NCI-H187 (cell line): ENCODE results near the gene CDC20.
A peak's percentile ranks its signal among the peaks of the same experiment; 100 is the strongest.
"Not testable (repeated sequence)": the region's sequence is repeated elsewhere in the genome, so short reads cannot be mapped to it uniquely, and the experiment has no call there.

Experiments
- DNase-seq, 2 experiments: peaks; one replicate each; lab custom pipeline; 2025; lab: John Stamatoyannopoulos, UW

Gene CDC20

GRCh38 chr1:43383449-43383848 is 24.7 kb downstream of the CDC20 start:
- DNase-seq, result no peak

GRCh38 chr1:43386676-43387075 is 27.9 kb downstream of the CDC20 start:
- no peak for DNase-seq

DNA sequence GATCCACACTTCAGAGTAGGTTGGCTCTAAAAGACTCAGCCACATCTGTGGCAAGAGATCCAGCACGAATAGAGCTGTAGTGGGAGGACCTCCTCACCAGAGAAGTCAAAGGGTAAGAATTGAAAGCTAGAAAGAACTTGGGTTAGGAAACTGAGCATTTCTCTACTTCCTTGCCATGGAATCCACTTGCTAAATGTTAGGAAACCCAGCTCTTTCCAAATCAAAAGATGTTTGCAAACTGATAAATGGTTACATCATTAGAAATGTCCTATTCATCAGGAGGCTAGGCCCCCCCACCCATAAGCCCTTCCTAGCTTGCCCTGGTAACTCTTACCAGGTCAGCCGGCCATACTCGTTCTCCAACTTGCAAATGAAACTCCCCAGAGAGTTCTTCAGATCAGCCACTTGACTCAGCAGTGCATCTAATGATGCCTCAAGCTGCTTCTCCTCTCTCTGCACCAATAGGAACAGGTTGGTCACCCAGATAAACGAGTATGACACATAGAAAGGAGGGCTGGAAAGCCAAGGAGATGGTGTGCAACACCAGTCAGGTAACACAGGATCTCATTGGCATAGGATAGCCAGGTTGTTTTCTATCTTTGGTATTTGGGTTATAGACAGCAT is 29.3 kb downstream of the CDC20 start:
- no peak for DNase-seq

GRCh38 chr1:43388613-43389012 is 29.8 kb downstream of the CDC20 start:
- no peak for DNase-seq

GRCh38 chr1:43389326-43390313 is 30.8 kb downstream of the CDC20 start, which contains the start of the genes MED8 and SZT2:
Gene MED8 (minus strand): TSS chr1:43389800. CDS start chr1:43389764, 36 bp downstream.
Gene SZT2 (plus strand): TSS chr1:43389899. CDS start chr1:43389969, 70 bp downstream.
- peak; percentile 83 to 89 for DNase-seq

DNA sequence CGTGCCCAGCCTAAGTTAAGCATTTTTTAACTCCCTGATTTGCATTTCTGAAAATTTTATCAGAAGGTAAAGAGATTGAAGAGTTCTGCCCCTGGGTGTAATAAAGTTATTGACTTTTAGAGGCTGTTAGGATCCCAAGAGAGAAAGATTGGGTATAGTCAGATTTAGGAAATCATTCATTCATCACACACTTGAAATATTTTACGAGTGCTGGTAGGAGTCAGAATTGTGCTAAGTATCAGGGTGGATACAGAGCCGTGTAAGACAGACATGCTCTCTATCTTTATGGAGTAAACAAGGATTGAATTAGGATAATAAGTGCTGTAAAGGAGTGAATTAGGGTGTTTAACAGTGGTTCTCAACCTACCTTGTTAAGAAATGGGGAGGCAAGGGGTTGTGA is 33.9 kb downstream of the CDC20 start:
- DNase-seq, result no peak

DNA sequence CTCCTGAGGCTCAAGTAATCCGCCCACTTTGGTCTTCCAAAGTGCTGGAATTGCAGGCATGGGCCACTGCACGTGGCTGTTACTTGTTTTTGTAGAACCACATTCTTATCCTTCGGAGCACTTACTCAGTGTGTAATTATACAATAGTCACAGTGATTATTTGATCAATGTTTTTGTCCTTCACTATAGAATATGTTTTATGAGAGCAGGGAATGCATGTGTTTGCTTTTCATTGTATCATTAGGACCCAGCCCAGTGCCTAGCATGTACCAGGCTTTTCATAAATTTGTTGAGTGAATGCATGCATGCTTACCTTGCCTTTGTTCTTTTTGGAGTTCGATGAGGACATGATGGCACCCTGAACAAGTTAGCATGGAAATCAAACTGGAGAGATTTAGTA is 36.7 kb downstream of the CDC20 start:
- no peak for DNase-seq

DNA sequence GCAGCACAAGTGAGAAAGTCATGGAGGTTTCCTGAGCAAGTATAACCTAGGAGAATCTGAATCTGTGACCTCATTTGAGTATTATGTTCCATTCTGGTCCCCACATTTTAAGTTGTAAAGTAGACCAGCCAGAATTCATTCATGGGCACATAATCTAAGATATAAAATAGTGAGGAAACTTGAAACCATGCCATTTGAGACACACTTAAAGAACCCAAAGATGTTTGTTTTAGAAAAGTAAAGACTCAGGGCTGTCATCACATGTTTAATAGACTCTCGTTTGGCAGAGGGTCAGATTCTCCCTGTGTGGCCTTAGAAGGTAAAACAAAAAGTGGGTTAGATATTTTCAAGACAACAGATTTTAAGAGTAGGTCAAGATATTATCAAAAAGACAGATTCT is 37.3 kb downstream of the CDC20 start:
- no peak for DNase-seq

DNA sequence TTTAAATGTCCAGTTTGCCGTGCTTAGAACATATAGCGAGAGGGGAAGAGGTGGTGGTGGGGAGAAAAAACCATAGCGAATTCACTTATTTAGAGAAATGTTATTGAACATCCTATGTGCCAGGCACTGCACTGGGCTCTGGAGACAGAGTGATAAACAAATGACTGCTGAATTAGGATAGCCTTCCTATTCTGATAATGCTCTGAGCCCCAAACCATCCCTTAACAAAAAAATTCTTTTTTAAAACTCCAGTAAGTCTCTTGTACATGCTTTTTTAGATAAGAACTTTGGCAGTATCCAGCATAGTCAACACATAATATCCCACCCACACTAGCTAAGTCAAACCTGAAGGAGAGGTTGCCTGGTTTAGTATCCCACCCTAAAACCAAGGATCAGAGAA is 39.4 kb downstream of the CDC20 start:
- DNase-seq, result no peak

- DNase-seq, result not testable (repeated sequence)
Observed at GRCh38 chr1:43400441-43400840, 41.7 kb downstream of the CDC20 start.

DNA sequence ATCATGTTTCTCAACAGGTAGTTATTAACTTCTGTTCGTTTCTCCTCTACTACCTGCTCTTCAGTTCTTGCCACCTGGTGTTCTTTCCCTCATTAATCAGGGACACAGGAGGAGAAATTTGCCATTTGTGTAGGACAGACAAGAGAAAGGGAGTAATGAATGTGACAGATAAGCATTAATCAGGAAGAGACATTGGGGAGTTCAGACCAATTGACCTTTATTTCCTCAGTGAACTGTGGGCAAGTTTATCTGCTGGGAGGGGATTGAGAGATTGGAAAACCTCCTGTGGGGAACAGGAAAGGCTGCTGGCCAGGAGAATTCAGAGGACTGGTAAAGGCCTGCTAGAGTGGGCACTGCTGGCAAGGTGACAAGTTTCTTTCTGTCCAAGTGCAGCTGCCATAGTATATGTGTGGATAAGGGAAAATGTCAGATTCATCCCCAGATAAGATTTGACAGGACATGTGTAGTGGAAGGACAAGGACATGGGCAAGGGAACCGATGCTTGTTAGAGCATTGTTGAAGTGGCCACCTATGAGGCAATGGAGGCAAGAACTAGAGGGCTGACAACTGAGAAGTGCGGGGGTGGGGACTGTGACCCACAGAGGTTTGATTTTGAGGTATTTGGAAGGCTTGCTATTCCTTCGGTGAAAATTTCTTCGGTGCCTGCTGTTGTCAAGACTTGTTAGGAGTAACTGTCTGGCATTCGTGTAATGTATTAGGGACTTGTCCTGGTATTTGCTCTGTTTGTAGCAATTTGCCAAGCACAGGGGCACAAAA is 43.5 kb downstream of the CDC20 start:
- DNase-seq, result no peak

- no peak for DNase-seq
Observed at GRCh38 chr1:43404353-43404752, 45.6 kb downstream of the CDC20 start.

GRCh38 chr1:43405219-43405875 is 46.6 kb downstream of the CDC20 start:
- no peak for DNase-seq

DNA sequence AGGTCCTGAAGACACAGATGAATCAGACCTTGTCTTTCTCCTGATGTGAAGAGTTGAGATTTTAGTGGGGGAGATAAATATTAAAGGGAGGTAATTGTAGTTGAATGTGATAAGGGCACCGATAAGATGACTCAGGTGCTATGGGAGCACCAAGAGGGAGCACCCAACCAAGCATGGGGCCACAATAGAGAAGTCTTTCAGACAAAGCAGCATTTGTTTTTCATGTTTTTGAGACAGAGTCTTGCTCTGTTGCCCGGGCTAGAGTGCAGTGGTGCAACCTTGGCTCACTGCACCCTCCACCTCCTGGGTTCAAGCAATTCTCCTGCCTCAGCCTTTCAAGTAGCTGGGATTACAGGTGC is 47.1 kb downstream of the CDC20 start:
- DNase-seq, result no peak

GRCh38 chr1:43410571-43410970 is 51.8 kb downstream of the CDC20 start:
- DNase-seq, result no peak
